GM21529 (cell line): ENCODE data around the gene TSEN34.
"Not testable (repeated sequence)": the region's sequence is repeated elsewhere in the genome, so short reads cannot be mapped to it uniquely, and the experiment has no call there.

ENCODE experiments used
- ATAC-seq: cut with Tn5 transposase; IDR thresholded peaks from one replicate; pipeline ENCODE4 v1.9.1; 2021; ENCODE audit not compliant: unreplicated experiment

Gene TSEN34

DNA sequence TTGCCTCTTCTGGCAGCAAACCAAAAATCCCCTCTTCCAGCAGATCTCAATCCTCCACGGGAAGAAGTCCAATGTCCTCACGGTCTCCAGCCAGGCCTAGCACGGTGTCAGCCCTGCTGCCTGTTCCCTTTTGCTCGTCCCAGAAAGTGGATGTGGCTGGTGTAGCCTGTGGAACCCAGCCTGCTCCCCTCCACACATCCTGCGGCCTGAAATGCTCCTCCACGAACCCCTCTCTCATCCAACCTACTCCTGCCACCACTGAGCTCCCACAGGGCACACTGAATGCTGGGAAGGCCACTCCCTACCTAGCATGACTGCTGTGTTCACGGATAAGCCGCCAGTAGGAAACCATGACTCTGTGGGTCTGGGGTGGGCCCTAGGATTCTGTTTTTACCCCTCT, 4.8 kb upstream of the TSEN34 start:
- ATAC-seq: no peak

DNA sequence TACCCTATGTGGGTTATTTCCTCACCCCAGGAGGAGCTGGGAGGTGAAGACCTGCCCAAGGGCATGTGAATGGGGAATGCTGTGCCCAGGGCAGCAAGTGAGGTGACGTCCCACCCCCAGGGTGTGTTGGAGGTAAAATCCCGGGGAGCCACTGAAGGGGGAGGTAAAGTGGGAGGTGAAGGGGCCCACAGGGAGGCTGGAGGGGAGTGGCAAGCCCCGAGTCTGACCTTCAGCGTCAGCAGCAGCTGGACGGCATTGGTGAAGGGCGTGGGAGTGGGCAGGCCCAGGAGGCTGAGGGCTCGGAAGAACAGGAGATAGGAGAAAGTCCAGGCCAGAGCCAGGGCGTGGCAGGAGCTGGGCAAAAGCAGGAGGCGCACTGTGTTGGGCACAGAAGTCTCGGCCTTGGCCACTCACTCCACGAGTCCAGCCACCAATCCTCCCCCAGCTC, 4.2 kb upstream of the TSEN34 start:
- no peak for ATAC-seq

DNA sequence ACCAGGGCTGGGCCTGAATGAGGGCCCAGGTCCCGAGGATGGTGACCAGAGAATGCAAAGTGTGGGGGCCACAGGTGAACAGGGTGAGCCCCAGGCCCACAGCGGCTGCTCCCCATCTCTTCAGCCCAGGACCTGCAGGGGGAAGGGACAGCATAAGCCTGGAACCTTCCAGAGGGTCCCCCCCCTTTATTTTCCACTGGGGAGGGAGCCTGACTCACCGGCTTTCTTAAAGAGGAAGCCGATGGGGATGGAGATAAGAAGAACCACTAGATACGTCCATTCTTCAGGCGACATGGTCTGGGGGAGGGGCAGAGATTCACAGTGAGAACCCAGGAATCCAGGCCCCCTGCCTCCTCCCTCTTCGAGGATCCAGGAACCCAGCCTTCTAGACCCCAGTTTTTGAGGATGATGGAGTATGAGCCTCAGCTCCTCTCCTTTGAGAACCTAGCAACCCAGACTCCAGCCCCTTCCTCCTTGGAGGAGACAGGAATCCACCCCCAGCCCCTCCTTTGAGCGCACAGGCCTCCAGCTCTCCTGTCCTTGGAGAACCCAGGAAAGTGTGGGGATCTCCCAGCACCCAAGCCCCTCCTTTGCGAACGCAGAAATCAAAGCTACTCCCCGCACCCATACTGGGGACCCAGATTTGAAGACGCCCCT, 2.8 kb upstream of the TSEN34 start:
- ATAC-seq: no peak

DNA sequence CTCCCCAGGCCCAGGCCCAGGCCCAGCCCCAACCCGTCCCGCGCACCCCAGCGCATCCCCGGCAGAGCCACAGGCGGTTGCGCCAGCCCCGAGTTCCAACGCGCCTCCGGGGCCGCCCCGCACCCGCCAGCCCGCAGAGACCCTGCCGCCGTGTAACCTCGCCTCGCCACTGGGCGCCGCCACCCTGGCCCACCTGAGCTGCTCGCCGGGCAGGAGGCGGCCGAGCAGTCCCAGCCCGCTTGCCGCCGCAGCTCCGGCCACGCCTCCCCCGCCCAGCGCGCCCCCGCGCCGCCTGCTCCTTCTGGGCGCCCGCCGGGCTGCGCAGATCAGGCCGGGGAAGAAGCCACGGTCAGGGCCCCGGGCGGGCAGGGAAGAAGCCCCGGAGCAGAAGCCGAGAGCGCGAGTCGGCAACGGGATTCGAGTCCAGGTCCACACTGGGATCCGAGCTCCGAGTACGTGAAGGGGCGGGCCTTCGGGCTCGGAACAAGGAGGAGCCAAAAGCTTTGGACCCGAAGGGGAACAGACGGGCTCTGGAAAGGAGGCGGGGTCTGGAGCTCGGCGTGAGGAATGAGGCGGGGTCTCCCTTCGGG, 1.9 kb upstream of the TSEN34 start, which contains the start of gene MBOAT7:
TSS of gene MBOAT7 (minus strand) at position 436 of the 590 bp plus-strand sequence. CDS start 1,072 bp downstream, outside the sequence.
- peak; percentile 17 for ATAC-seq

DNA sequence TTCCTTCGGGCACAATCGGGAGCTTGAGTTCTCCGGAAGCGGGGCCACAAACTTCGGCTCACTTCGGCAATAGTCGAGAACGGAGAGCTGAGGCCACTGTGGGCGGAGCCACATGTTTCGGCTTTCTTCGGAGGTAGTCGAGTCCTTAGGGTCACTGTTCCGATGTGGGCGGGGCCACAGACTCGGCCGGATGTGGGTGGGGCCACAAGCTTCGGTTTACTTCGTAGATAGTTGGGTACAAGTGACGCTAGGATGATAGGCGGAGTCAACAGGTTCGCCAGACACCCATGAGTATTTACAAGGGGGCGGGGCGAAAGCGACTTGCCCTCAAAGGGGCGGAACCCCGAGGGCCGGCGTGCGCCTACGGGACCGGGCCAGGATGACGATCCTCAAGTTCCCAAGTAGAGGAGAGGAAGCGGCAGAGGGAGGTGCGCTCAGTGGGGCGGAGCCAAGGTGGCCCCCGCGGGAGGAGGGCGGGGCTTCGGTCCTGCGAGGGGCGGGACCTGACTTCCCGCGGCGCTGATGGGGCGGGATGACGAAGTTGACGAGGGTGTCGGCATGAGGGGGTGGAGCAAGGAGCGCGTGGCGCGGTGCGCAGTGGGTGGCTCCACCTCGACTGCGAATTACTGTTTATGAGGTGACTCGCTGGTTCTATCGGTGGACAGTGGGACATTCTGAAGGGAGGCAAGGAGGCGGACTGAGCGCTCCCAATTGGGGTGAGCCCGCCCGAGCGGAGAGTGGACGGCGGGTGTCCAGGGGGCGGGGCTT, 1.2 kb upstream of the TSEN34 start:
- ATAC-seq: peak; percentile 47

DNA sequence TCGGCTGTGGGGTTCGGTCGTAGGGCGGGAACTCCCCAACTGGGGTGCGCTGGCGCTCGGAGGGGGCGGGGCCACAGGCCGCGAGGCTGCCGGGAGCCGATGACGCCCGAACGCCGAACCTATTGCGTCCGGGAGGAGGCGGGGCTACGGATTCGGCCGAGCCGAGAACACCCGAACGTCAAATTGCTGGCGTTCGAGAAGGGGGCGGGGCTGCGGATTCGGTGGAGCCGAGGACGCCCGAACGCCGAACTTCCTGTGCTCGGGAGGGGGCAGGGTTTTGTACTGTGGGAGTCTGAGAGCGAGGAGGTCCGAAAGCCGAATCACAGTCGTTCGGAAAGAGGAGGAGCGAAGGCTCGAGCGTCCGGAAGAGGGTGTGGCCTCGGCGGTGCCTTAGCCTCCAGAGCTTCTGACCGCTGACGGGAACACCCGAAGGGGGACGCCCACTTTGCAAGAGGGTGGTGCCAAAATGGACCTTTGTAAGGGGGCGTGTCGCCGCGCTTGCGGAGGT, 551 bp upstream of the TSEN34 start:
- peak; percentile 43 for ATAC-seq

DNA sequence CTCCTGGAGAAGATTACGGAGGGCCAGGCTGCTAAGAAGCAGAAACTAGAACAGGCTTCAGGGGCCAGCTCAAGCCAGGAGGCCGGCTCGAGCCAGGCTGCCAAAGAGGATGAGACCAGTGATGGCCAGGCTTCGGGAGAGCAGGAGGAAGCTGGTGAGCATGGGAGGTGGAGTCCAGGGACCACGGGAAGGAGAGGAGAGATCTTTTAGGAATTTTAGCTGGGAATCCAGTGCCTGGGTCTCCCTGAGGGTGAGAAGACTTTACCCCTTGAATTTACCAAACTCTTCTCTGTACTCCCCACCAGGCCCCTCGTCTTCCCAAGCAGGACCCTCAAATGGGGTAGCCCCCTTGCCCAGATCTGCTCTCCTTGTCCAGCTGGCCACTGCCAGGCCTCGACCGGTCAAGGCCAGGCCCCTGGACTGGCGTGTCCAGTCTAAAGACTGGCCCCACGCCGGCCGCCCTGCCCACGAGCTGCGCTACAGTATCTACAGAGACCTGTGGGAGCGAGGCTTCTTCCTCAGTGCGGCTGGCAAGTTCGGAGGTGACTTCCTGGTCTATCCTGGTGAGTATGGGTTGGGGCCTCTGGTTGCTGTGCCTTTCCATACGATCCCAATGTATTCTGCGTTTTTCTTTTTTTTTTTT, 824 bp downstream of the TSEN34 start:
- no peak for ATAC-seq

DNA sequence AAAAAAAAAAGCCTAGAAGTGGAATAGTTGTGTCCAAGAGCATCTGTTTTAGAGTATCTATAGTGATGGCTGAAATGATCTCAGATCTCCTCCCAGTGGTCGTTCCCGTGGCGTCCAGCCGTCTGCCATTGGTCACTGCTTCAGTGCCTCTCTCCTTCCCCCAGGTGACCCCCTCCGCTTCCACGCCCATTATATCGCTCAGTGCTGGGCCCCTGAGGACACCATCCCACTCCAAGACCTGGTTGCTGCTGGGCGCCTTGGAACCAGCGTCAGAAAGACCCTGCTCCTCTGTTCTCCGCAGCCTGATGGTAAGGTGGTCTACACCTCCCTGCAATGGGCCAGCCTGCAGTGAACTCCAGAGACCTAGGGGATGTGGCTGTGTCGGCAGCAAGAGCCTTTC, 1.9 kb downstream of the TSEN34 start:
- ATAC-seq: no peak

DNA sequence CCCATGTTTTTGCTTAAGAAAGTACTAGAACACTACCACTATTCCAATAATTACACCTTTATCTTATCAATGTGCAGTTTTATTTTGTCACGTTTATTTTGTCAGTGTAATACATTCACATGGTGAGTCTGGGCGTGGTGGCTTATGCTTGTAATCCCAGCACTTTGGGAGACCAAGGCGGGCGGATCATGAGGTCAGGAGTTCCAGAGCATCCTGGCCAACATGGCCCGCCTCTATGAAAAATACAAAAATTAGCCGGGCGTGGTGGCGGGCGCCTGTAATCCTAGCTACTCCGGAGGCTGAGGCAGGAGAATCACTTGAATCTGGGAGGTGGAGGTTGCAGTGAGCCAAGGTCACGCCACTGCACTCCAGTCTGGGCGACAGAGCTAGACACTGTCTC, 3.4 kb downstream of the TSEN34 start:
- not testable (repeated sequence) for ATAC-seq

DNA sequence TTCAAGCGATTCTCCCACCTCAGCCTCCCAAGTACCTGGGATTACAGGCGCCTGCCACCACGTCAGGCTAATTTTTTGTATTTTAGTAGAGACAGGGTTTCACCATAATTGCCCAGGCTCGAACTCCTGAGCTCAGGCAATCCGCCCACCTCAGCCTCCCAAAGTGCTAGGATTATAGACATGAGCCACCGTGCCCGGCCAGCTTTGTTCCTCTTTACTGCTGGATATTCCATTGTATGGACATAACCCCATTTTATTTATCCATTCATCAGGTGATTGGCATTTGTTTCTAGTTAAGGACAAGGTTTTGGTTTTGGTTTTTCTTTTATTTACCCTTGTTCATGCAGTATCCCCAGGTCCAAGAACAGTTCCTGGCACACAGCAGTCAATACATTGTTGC, 5.4 kb downstream of the TSEN34 start:
- no peak for ATAC-seq

DNA sequence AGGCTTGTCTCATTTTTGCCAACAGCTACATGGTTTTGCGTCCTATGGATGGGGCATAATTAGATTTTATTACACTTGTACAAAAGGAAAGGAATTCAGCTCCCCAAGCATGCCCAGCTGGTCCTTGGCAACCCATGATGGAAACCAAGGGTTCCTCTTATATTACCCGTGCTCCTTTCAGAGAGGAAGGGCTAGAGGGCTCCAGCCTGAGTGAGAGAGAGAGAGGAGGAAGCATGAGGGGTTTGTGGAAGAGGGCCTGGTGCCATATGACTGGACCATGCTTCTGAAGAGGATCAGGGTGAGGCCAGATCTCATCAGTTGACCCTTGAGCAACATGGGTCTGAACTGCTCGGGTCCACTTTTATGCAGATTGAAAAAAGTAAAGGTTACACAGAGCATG, 6.0 kb downstream of the TSEN34 start:
- no peak for ATAC-seq

DNA sequence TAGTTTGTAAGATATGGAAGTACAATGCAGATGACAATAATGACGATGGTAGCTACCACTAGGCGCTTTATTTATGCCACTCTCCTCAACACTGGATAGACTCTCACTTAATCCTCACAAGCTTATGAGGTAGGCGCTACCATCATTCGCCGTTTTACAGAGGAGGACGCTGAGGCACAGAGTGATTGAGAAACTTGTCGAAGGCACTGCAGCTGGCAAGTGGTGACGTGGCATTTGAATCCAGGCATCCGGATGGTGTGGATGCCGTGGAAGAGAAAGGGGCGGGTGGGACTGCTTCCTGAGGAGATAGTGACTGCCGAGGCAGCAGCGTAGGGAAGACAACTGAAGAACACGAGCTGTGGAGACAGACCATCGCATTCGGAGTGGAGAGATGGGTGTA, 8.3 kb downstream of the TSEN34 start:
- no peak for ATAC-seq

DNA sequence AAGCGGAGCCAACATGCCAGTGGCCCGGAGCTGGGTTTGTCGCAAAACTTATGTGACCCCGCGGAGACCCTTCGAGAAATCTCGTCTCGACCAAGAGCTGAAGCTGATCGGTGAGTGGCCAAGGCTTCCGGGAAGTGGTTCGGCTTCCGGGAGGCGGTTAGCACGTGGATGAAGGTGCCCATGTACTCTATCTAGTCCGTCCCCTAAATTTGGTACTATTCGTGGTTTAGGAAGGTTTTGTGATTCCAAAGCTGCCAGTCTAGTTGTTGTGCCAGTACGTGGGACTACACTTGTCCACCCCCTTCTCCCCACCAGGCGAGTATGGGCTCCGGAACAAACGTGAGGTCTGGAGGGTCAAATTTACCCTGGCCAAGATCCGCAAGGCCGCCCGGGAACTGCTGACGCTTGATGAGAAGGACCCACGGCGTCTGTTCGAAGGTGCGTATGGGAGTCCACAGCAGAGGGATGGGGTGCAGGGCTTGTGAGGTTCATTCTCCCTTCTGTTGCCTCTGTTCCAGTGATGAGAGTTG, 10.1 kb downstream of the TSEN34 start:
- ATAC-seq: no peak

DNA sequence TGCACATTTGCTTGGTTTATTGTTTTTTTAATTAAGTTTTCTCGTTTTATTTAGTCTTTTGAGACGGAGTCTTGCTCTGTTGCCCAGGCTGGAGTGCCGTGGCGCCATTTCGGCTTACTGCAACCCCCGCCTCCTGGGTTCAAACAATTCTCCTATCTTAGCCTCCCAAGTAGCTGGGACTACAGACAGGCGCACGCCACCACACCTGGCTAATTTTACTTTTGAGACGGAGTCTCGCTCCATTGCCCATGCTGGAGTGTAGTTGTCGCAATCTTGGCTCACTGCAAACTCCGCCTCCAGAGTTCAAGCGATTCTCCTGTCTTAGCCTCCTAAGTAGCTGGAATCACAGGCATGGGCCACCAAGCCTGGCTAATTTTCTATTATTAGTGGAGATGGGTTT, 10.9 kb downstream of the TSEN34 start:
- no peak for ATAC-seq

DNA sequence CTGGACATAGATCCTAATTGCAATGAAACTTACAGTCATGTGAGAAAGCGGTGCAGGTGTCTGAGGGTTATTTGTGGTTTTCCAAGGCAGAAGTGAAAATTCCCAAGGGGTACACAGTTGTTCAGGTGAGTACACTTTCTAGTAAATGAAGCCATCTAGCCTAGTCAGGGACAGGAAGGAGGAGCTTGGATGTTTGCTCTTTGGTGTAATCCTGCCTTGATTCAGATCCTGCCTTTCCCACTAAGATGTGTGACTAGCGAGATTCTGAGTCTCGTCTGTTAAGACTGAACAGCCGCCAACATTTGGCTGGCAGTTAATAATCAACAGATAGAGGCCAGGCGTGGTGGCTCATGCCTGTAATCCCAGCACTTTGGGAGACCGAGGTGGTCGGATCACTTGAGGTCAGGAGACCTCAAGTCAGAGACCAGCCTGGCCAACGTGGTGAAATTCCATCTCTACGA, 12.1 kb downstream of the TSEN34 start:
- no peak for ATAC-seq

DNA sequence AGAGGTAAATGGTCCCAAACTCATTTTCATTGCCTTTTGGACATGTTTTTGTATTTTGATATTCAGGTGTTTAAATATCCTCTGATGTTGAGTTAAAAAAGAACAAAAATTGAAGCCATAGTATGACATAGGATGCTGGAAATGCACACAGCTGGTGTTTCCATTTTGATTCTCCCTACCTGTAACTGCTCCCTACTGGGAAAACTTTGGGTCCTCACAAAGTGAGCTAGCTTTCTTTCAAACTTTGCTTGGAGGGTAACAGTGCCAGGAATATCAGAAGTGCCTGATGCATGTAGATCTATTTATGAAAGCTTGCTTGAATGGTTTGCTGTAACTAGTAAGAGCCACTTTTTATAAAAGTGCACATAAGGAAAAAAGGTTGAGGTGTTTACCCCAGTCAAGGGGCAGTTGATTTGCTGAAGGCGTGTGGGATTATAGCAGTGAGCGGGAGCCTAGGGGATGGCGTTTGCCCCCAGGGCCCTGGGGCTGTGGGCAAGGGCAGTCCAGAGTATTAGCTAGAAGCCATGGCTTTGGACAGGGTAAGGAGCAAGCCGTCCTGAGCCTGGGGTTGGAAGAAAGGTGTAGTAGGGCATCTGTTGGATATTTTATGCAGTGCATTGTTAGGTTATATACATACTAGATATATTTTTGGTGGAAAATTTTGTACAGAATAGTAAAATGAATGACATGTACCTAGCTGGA, 13.8 kb downstream of the TSEN34 start:
- no peak for ATAC-seq

DNA sequence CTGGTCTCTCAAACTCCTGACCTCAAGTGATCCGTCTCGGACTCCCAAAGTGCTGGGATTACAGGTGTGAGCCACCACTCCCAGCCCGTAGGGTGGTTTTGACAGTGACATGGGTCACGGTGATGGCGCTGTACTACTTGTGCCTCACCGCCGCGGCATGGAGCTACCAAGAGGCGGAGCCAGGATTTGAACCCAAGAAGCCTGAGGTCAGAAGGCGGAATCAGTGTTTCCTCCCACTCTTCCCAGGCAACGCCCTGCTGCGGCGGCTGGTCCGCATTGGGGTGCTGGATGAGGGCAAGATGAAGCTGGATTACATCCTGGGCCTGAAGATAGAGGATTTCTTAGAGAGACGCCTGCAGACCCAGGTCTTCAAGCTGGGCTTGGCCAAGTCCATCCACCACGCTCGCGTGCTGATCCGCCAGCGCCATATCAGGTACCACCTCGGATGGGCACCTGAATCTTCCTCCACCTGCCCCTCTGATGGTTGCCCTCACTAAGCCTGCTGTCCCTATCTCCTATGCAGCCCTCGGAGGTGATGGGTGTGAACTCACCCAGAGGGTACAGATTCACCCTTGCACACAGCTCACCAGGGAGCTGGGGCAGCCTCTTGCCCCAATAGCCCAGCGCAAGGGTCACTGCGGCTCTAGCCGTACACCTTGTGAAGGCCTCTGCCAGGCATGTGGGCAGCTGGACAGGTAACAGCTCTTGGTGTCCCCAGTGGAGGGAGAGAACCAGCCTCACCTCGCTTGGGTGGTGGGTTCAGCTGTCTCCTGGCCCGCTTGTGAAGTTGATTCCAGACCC, 15.1 kb downstream of the TSEN34 start:
- no peak for ATAC-seq

DNA sequence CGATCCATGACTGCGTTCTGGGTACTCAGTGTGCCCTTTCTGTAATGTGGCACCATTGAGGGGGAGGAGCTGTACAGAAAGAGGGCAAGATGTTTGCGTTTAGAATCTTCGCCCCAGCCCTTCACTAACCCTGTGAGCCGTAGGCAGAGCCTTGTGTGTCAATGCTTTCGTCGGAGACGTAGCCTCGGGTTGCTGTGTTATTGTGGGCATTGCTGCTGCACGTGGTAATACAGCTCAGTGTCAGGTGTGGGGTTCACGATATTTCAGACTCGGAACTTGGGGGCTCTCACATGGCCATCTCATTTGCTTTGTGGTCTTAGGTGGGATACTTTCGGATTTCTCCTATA, 15.7 kb downstream of the TSEN34 start:
- ATAC-seq: no peak

DNA sequence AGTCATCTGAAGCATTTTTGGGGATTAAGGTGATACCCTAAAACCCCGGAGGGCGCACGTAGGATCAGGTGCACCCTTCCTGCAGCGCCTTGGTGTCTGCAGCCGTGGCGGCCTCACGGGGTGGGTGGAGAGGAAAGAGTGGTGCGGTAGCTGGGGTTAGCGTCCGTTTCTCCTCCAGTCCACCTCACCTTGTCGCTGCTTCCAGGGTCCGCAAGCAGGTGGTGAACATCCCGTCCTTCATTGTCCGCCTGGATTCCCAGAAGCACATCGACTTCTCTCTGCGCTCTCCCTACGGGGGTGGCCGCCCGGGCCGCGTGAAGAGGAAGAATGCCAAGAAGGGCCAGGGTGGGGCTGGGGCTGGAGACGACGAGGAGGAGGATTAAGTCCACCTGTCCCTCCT, 16.1 kb downstream of the TSEN34 start:
- not testable (repeated sequence) for ATAC-seq

DNA sequence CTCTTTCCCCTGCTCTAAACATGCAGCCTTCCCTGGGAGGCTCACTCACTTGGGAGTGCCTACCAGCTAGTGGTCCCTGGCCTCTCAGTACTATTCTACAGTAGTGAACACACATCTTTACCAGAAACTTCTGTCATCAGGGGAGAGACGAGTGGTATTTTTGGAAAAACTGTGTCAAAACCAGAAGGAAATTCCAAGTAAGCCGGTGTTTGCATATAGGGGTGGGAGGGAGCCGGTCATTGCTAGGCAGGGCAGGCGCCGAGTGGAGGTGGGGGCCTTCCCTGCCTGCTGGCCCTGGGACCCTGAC, 16.5 kb downstream of the TSEN34 start:
- ATAC-seq: peak; percentile 2
